Heart left ventricle (tissue), 13 donors: ENCODE measurements around the gene PFDN6.

Source experiments
- POLR2A ChIP-seq, 2 donors: fragments of 450-650 bp; IDR thresholded peaks; one replicate each; pipeline ENCODE4 v1.6.1; 2017; ENCODE audit warnings: antibody characterized with exemption in 2 of 2, mild to moderate bottlenecking in 2 of 2, moderate library complexity in 2 of 2
- TF ChIP-seq, protein P1 (sequence below), 12 donors: fragments of 200-600 bp; sonication (generic) in 4 of 12; IDR thresholded peaks; one replicate each; pipeline versions ENCODE4 v1.5.0 to v1.8.0; 2018 to 2022; ENCODE audit warnings: antibody characterized with exemption in 12 of 12, mild to moderate bottlenecking in 5 of 12
- donor health status: ischemic (EF 13 %, LVEDD 7.1; RV severe dilation, severe dysfunction).
- donor health status: DM: no; HTN: yes; CAD: no.
- donor health status: DM: no; HTN: no; CAD: no.
- donor health status: ischemic (EF 25% LVEDD 6.9; RV normal size, moderate dysfunction).
- donor health status: ischemic (EF 25% LVEDD 5.7; RV mildly dilated, moderate dysfunction).
- donor health status: ischemic (EF 35%, LVEDD 5.7; RV mildly dilated, moderate dysfunction).
- donor health status: nonischemic (EF 11% LVEDD 7.7; RV severe dilation, severe dysfunction).
- donor health status: DM: yes; HTN: yes; CAD: no.
- donor health status: PGD.
- donor health status: ischemic (EF 29% LVEDD 5.4; RV normal size, mild dysfunction).
- donor health status: nonischemic (EF 23%, LVEDD 6.1; RV moderate dilation, normal function).

- TF ChIP-seq, protein P1, sequence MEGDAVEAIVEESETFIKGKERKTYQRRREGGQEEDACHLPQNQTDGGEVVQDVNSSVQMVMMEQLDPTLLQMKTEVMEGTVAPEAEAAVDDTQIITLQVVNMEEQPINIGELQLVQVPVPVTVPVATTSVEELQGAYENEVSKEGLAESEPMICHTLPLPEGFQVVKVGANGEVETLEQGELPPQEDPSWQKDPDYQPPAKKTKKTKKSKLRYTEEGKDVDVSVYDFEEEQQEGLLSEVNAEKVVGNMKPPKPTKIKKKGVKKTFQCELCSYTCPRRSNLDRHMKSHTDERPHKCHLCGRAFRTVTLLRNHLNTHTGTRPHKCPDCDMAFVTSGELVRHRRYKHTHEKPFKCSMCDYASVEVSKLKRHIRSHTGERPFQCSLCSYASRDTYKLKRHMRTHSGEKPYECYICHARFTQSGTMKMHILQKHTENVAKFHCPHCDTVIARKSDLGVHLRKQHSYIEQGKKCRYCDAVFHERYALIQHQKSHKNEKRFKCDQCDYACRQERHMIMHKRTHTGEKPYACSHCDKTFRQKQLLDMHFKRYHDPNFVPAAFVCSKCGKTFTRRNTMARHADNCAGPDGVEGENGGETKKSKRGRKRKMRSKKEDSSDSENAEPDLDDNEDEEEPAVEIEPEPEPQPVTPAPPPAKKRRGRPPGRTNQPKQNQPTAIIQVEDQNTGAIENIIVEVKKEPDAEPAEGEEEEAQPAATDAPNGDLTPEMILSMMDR (IDR thresholded peaks at IDR 0.05), result no peak
- TF ChIP-seq POLR2A (IDR thresholded peaks at IDR 0.05), result no peak
These were observed 23.8 kb downstream of the PFDN6 start for GRCh38 chr6:33313105-33313708.
